HG03196 (cell line): ENCODE measurements around the gene PMCH.
"Not testable (repeated sequence)": the region's sequence is repeated elsewhere in the genome, so short reads cannot be mapped to it uniquely, and the experiment has no call there.

Experiments used
- ATAC-seq: cut with Tn5 transposase; IDR thresholded peaks from one replicate; pipeline ENCODE4 v1.9.1; 2021; ENCODE audit not compliant: unreplicated experiment

Gene PMCH, protein sequence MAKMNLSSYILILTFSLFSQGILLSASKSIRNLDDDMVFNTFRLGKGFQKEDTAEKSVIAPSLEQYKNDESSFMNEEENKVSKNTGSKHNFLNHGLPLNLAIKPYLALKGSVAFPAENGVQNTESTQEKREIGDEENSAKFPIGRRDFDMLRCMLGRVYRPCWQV

DNA sequence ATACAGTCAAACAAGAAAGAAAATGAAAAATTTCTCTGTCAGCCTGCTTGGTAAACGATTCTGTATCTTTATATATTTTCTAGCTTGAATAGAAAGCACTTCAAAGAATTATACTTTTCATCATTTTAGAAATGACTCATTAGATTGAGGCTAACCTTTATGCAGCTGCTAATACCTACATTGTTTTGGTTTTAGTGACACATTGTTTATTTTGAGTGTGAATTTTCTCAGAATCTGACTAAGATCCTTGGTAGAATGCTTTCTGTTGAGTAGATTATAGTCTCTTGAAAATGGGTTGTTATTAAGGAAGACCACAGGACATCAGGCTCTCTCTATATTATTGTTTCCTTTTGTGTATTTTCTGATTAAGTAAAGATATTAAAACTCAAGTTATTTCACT lies at the start of gene PMCH:
Gene PMCH (minus strand): TSS at position 45 of the 400 bp plus-strand sequence. CDS start 63 bp downstream, outside the sequence.
- ATAC-seq: peak; percentile 83

DNA sequence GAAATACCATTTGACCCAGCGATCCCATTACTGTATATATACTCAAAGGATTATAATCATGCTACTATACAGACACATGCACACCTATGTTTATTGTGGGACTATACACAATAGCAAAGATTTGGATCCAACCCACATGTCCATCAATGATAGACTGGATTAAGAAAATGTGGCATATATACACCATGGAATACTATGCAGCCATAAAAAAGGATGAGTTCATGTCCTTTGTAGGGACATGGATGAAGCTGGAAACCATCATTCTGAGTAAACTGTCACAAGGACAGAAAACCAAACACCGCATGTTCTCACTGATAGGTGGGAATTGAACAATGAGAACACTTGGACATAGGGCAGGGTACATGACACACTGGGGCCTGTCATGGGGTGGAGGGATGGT lies 43.2 kb upstream of the PMCH start:
- not testable (repeated sequence) for ATAC-seq

DNA sequence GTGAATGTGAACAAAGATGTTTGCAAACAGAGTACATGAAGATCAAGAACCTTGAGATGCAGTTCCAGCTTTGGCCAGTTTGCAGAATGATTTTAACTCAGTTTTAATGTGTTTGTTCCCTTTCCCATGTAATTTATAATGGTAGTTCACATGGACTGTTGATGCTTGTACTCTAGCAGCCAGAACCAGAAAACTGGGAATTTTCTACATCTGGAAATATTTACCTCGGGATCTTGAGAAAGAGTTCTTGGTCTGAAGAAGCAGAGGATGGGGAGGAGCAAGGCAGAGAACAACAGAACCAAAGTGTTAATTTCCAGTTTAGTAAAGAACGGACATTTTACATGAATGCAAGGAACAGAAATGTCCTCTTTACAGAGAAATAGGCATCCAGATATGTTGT lies 37.0 kb upstream of the PMCH start:
- no peak for ATAC-seq

DNA sequence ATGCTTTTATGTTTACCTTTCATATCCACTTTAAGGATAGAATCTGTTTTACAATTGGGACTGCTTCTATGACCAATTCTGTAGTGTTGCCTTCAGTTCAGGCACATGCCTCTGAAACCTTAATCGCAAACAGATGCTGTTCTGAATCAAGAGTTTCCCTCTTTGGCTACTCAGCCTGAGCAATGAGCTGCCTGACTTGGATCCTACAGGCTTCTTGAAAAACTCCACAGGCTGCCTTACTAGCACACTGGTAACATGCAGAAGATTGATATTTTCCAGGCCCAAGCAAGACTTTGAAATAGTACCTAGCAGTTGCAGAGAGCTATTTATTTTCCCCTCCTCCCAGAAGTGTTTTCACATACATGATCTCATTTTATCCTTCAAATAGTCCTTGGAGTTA lies 34.8 kb upstream of the PMCH start:
- no peak for ATAC-seq

DNA sequence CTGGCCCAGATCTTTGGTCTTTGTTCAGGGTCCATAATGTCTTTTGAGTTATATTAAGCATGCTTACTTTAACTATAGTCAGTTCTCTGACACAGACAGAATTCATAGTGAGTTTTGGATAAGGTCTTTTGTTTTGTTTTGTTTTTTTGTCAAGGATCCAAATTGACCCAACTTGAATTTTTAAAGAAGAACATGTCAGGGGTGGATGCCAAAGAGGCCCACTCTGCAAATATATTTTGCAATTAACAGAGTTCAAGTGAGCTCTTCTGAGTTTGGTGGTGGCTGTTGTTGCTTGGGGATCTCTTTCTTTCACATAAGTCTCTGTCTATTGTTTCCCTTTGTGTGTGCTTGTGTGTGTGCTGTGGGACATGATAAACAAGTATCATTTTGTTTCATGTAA lies 34.4 kb upstream of the PMCH start:
- no peak for ATAC-seq

DNA sequence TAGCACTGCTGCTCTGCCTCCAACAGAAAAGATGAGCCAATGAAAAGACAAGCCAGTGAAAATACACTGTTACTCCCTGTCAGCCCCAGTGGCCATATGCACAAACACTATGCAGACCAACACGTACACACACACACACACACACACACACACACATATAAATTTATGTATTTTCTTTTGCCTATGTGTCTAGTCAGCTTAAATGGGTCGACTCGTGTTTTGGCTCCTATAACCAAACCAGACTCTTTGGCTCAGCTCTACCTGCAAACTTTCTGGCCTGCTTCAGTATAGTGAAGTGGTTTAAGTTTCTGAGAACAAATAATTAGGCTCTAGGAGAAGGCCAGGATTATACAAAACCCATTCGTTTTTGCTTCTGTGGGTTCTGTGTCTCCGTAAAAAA lies 30.3 kb upstream of the PMCH start:
- ATAC-seq: no peak

DNA sequence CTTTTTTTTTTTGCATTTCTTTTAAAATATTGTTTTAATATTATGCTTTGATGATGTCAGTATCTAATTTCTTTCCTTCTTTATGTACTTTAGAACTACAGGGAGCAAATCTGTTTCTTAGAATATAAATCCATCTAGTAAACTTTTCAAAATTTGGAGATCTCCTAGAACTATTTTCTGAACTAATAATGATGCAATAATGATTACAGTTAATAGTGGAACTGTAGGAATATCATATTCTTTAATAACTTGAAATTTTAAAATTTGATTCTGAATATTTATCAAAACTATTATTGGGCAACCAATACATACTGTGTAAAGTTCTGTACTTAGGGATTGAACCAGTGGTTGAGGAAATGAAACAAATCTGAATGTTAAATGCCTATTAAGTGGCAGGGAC lies 23.1 kb upstream of the PMCH start:
- no peak for ATAC-seq

DNA sequence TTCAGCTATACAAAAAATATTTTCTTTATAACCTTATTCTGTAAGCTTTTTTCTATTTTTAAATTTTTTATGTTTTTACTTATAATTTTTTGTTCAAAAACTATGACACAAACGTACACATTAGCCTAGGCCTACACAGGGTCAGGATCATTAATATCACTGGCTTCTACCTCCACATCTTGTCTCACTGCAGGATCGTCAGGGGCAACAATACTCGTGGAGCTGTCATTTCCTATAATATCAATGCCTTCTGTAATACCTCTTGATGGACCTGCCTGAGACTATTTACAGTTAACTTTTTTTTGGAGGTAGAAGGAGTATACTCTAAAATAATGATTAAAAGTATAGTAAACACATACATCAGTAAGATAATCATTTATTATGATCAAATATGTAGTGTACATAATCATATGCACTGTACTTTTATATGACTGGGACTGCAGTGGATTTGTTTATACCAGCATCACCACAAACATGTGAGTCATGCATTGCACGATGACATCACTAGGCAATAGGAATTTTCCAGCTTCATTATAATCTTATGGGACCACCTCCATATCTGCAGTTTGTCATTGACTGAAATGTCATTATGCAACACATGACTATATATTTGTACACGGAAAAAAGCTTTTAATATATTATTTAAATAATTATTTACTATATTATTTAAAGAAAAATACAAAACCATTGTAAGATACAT lies 18.5 kb upstream of the PMCH start:
- no peak for ATAC-seq

DNA sequence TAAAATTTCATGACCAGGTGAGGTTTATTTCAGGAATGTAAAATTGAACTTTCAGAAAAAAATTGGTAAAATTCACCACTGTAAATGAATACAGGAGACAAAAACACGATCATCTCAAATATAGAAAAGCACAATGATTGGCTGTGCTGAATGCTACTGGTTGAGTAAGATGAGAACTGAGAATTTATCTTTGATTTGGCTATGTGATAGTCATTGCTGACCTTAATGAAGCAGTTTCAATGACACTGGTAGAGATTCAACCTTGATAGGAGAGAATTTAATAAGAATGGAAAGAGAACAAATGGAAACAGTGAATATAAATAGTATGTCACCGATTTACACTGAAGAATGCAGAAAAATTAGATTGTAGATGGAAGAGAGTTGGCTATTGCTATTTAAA lies 6.4 kb upstream of the PMCH start:
- ATAC-seq: no peak

DNA sequence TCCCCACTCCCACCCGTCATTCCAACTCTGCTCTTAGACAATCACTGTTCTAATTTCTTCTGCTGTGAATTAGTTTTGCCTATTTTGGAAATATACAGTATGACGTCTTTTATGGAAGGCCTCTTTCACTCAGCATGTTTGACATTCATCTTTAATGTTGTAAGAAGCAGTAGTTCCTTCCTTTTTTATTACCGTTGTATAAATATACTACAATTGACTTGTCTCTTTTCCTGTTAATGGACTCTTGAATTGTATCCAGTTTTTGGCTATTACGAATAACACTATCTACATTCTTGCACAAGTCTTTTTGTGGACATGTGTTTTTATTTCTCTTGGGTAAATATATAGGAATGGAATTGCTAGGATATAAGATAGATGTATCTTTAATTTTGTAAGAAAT lies 4.9 kb upstream of the PMCH start:
- ATAC-seq: no peak

DNA sequence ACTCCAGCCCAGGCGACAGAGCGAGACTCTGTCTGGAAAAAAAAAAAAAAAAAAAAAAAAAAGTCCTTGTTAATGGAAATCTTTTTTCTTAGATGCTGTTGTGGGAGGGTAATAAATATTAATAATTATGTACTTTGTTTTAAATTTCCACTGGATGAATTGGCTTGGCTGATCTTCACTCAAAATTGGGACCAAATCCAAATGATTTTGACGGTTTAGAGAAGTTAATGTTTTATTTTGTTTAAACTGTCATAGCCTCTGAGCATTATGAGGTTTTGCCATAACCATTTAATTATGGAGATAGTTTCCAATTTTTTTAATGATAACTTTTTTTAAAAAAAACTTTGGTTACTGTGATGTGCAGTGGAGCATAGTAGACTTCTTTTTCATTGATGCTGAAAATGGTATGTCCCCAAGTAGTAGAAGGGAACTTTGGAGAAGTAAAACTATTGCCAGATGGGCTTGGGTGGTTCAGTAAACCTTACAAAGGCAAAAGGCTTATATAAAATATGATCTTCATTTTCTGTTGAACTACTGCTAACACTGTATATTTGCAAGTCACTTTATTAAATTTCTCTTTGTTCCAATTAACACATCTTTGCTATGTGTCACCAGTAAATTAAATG lies 3.9 kb upstream of the PMCH start:
- ATAC-seq: no peak

DNA sequence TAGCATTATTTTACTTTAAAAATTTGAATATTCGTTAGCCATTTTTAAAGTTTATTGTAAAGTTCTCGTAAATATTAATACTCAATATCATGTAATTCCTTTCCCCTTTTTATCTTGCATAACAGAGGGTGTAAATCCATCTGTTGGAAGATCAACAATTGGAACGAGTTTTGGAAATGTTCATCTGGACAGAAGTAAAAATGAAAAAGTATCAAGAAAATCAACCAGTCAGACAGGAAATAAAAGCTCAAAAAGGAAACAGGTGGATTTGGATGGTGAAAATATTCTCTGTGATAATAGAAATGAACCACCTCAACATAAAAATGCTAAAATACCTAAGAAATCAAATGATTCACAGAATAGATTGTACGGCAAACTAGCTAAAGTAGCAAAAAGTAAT lies 1.8 kb downstream of the PMCH start:
- ATAC-seq: no peak

DNA sequence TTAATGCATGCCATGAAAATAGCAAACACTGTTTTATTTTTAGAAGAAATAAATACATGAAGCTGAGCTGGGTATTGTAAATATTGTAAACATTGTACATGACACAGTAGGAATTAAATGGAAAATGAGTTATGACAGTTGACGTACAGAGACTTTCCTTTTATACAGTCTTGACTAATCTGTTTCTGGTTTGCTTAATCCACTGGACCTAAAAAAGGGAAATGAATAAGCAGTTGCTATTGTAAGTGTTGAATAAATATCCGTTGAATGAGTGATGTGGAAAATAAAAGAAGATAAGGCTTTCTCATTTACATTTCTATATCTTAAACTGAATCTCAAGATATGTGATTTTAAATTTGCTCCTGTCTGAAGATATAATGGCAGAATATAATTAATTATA lies 15.0 kb downstream of the PMCH start:
- no peak for ATAC-seq

DNA sequence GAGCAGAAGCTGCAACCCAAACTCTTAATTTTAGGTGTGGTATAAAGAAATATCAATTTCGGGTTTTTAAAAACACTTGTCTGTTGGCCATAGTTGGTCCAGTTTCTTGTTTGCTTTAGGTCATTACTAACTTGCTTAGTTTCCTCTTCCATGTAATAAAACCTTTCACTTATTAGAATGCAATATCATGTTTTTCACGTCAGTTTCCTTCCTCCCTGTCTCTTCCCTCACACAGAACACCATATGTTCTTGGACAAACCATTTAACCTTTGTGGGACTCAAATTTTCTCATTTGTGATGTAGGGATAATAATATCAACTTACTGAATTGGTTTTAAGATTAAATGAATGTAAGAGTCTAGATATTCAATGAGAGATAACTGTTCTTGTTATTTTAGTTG lies 22.9 kb downstream of the PMCH start:
- ATAC-seq: no peak

DNA sequence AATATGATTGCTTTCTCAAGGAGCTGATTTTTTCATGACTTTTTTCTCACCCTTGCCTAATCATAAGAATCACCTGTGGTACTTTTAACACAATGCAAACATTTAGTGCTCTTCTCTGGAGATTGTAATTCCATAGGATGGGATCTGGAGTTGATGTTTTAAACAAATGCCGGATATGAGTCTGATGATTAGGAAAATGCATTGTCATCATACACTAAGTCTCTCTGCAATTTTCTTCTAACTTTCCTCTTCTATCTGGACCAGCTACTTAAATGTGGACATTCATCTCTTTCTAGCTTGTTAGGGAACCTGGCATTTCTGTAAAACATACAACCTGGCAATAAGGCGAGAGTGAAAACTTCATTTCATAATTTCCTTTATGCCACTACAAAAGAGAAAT lies 23.5 kb downstream of the PMCH start:
- ATAC-seq: no peak

DNA sequence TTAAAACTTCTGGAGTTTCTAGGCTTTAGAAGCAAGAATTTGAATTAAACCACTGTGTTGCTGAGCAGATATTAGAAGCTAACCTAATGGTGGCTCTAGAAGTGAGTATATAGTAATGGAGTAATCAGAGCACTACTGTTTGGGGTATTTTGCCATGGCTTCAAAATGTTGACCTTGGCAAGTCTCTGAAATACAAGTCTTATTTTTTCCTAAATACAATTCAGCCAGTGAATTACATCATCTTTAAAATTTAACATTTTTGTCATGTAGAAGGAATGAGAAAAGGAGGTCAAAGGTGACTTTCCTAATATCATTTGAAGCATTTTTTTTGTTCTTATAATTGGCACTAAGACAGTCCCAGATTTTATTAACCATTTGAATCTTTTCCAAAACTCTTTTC lies 25.2 kb downstream of the PMCH start:
- no peak for ATAC-seq

DNA sequence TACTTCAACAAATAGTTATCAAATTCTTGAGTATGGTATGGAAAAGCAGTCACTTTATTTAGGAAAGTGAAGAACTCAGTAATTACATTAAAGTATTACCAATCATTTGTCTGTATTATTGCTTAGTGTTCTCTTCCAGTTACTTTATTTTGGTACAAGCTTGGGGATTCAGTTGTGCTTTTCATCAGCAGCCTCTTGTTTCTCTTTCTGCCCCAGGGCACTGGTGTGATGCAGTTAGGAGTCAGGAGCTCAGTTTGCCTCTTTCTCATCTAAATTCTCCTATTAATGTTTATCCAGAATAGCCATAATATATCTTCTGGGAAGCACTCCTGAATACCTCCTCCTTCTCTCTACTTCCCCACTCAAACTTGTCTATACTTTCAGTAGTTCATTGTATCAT lies 25.7 kb downstream of the PMCH start:
- no peak for ATAC-seq

DNA sequence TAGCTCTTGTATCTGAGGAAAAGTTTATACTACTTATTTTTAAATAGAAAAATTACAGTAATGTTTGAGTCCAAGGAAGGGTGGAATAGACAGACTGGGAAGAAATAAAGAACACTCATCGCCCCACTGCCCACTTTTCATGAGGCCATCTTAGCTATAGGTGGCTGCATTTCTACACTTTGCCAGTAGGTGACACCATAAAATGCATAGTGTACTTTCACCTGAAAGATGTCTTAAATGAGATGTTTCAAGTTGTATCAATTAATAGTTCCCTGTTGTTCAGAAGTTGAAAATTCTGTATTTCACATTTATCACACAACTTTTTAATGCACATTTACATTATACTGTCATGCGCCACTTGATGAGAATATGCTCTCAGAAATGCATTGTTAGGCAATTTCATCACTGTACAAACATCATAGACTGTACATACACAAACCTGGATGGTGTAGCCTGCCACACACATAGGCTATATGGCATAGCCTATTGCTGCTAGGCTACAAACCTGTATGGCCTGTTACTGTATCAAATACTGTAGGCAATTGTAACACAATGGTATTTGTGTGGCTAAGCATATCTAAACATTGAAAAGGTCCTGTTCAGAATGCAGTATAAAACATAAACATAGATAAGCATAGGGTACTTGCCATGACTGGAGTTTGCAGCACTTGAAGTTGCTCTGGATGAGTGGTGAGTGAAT lies 27.6 kb downstream of the PMCH start:
- ATAC-seq: no peak

DNA sequence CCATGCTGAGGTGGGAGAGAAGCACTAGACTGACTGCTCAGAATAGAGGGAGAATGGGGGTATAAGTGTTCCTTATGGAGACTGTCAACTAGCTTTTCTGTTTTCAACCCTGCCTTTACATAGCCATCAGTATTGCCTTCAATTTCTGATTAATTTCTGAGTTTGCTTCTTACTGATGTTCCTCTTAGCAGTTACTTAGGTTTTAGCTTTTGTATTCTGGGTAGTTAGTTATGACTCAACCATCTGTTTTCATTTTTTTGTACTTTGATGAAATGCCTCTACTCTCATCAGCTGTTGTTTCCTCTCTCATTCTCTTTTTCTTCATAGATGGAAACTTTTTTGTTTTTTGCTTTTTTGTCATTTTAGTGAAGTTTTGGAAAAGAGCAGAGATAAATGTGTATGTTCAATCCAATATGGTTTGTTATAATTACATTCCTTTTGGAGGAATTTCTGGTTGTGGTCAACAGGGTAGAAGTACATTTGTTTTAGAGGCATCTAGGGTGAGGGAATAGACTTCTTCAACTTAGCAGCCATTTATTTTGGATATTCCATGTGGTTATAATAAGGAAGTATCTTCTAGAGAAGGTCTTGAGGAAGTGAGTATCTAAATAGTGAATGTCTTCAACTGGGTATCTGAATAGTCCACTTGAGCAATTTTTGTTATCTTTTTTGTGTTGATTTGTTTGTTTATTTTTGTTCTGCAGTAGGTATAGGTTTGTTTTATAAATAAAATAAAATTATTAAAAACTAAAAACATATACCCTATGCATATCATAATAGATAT lies 29.6 kb downstream of the PMCH start:
- ATAC-seq: no peak

DNA sequence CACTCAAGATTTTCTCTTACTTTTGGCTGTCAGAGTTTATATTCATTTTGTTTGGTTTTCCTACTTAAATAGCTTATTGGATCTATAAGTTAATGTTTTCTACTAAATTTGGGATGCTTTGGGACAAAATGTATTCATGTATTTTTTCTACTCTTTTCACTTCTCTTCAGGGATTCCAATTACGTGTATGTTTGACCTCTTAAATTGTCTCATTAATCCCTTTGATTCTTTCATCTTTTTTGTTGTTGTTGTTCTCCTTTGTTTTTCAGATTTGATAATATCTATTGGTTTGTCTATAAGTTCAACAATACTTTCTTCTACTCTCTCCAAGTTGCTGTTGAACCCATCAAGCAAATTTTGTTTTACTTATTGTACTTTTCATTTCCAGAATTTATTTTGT lies 34.2 kb downstream of the PMCH start:
- ATAC-seq: no peak

DNA sequence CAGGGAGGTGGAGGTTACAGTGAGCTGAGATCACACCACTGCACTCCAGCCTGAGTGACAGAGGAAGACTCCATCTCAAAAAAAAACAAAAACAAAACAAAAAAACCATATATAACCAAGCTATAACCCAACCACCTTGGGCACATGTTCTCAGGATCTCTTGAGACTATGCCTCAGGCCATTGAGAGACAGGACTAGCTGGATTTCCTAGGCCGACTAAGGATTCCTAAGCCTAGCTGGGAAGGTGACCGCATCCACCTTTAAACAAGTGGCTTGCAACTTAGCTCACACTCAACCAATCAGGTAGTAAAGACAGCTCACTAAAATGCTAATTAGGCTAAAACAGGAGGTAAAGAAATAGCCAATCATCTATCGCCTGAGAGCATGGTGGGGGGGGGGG lies 42.4 kb downstream of the PMCH start:
- ATAC-seq: not testable (repeated sequence)
